ENCODE results near the gene IKBIP. TPM values are rescaled to one million over a fixed set of nuclear protein-coding genes. Genes with fewer than 3 reads are reported as not detected.

Gene IKBIP
- total and polyA plus RNA-seq, 2 donors (not counting 3 experiments of a cell fraction or from before 2014, with no cell fraction given): 12.9 to 56.8 TPM

DNA sequence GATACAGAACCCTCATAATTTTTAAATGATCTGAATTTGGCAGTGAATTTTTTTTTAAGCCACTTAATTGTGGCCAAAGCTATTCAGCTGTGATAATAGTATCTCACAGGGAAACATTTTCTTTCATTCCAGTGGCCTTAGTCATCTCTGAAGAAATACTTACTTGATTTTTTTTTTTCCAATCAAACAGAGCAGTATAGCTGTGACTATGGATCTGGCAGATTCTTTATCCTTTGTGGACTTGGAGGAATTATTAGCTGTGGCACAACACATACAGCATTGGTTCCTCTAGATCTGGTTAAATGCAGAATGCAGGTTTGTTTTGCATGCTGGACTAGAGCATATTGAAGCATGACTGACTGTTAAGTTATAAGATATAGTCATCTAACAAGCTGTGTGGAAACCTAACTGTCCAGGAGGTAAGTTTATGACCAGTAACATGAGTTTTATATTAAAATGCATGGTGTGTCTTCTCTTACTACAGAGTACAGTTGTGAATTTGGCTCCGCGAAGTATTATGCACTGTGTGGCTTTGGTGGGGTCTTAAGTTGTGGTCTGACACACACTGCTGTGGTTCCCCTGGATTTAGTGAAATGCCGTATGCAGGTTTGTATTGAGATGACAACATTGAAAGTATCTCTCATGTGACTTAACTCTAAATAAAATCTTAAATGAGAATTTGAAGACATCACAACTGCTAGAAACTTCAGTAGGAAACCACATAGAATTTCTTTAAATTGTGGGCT lies 49.2 kb downstream of the IKBIP start:
- peak; percentile 67 for FAIRE-seq
- Histone ChIP-seq H3K9ac (replicated peaks; ENCODE audit: extremely low read depth, insufficient read depth, low read length) (peak overlapping the region; percentile 93), H3K4me1 (ENCODE audit: control insufficient read depth, extremely low read depth, insufficient read depth, low read length) (peaks cover 13% of the 10 kb centered on the region), H3K27me3 (ENCODE audit: control insufficient read depth in 2 of 2, insufficient read depth in 2 of 2, low read length in 2 of 2) (no peaks in the 10 kb centered on the region), H3K4me3 (replicated peaks in 1 of 3; ENCODE audit: insufficient read depth in 1 of 3, low read depth in 1 of 3, low read length in 3 of 3) (peak overlapping the region; percentile 89 to 98 (median 91)), H3K4me2 (ENCODE audit: insufficient read depth, low read length) (peak overlapping the region; percentile 97), H3K9me3 (replicated peaks; ENCODE audit: control insufficient read depth, insufficient read depth, low read length) (no peaks in the 10 kb centered on the region), H2AFZ (ENCODE audit: low read depth, low read length) (no peak overlapping the region), H4K20me1 (replicated peaks; ENCODE audit: control insufficient read depth, extremely low read depth, insufficient read depth, low read length) (peaks cover 12% of the 10 kb centered on the region), H3K36me3 (ENCODE audit: control insufficient read depth in 2 of 2, extremely low read depth in 1 of 2, insufficient read depth in 2 of 2, low read length in 2 of 2) (peaks cover 17 to 29% of the 10 kb centered on the region in 2 experiments), H3K79me2 (ENCODE audit: control insufficient read depth, insufficient read depth, low read length) (peaks cover 49% of the 10 kb centered on the region), H3K27ac (ENCODE audit: insufficient read depth, low read depth, low read length) (peak overlapping the region; percentile 67), H3K9me1 (replicated peaks; ENCODE audit: control insufficient read depth, extremely low read depth, insufficient read depth, low read length) (no peaks in the 10 kb centered on the region)
- intact Hi-C loops (cut with micrococcal nuclease) (loop anchor here (2.0 kb wide), 1 partner anchor 179 kb away; no protein-coding TSS in a partner anchor), dilution Hi-C loops (cut with MboI; ENCODE audit: extremely low pct_ligation_motif_present, low sequenced_read_pairs) (no loop called here)
- ChIA-PET CTCF (interaction anchor here (0.6 to 3.2 kb wide), 16 partner anchors 10 to 171 kb away, joined by 3 to 25 read pairs (median 3); partner anchors contain the start of genes APAF1 and IKBIP), POLR2A (interaction anchor here (0.6 to 2.7 kb wide), 5 partner anchors 29 to 75 kb away, joined by 3 to 14 read pairs (median 10); partner anchors contain the start of gene IKBIP)
- no TSS peak for BruUV-seq (replicated peaks)
- TF ChIP-seq, protein P1, sequence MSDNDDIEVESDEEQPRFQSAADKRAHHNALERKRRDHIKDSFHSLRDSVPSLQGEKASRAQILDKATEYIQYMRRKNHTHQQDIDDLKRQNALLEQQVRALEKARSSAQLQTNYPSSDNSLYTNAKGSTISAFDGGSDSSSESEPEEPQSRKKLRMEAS (IDR thresholded peaks at IDR 0.05; ENCODE audit: insufficient read depth, insufficient read length): no peak
- no peak for TF ChIP-seq POLR2AphosphoS5 (IDR thresholded peaks at IDR 0.05; ENCODE audit: insufficient read depth, low read depth, low read length)
- TF ChIP-seq, protein P2, sequence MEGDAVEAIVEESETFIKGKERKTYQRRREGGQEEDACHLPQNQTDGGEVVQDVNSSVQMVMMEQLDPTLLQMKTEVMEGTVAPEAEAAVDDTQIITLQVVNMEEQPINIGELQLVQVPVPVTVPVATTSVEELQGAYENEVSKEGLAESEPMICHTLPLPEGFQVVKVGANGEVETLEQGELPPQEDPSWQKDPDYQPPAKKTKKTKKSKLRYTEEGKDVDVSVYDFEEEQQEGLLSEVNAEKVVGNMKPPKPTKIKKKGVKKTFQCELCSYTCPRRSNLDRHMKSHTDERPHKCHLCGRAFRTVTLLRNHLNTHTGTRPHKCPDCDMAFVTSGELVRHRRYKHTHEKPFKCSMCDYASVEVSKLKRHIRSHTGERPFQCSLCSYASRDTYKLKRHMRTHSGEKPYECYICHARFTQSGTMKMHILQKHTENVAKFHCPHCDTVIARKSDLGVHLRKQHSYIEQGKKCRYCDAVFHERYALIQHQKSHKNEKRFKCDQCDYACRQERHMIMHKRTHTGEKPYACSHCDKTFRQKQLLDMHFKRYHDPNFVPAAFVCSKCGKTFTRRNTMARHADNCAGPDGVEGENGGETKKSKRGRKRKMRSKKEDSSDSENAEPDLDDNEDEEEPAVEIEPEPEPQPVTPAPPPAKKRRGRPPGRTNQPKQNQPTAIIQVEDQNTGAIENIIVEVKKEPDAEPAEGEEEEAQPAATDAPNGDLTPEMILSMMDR (IDR thresholded peaks at IDR 0.05; ENCODE audit: extremely low read depth in 1 of 2, insufficient read depth in 1 of 2, low read depth in 1 of 2, low read length in 2 of 2): no peak
- TF ChIP-seq JUN (IDR thresholded peaks at IDR 0.05; ENCODE audit: borderline replicate concordance, insufficient read depth, insufficient read length, low read depth): peak; percentile 30
- peak; percentile 64 for TF ChIP-seq FOS (IDR thresholded peaks at IDR 0.05; ENCODE audit: borderline replicate concordance, insufficient read depth, low read length)
- TF ChIP-seq MYC (IDR thresholded peaks at IDR 0.05; ENCODE audit: low read depth, low read length): no peak
- TF ChIP-seq POLR2A (IDR thresholded peaks at IDR 0.05; ENCODE audit: low read depth, low read length): no peak
- peak; percentile 72 for DNase-seq (ENCODE audit: low read depth, low spot score)

Measured in endothelial cell of umbilical vein (primary cell).